Measurements from ENCODE around the gene WDR7.

WDR7 gene

GRCh38 chr18:56935434-56936040 is 284.4 kb downstream of the WDR7 start:
- no peak for DNase-seq (ENCODE audit: low read depth, low spot score)

- no peak for DNase-seq (ENCODE audit: low read depth, low spot score)
Measured at GRCh38 chr18:56936457-56936856, 285.3 kb downstream of the WDR7 start.

- DNase-seq (ENCODE audit: low read depth, low spot score): no peak
Measured at GRCh38 chr18:56937874-56938430, 286.8 kb downstream of the WDR7 start.

GRCh38 chr18:56945171-56946083 is 294.3 kb downstream of the WDR7 start:
- no peak for DNase-seq (ENCODE audit: low read depth, low spot score)

- no peak for DNase-seq (ENCODE audit: low read depth, low spot score)
Measured at GRCh38 chr18:56947236-56947635, 296.1 kb downstream of the WDR7 start.

- DNase-seq (ENCODE audit: low read depth, low spot score): no peak
Measured at GRCh38 chr18:56952026-56952425, 300.9 kb downstream of the WDR7 start.

GRCh38 chr18:56953428-56954198 is 302.5 kb downstream of the WDR7 start:
- DNase-seq (ENCODE audit: low read depth, low spot score): no peak

- no peak for DNase-seq (ENCODE audit: low read depth, low spot score)
Measured at GRCh38 chr18:56955490-56955889, 304.3 kb downstream of the WDR7 start.

GRCh38 chr18:56959120-56959519 is 308.0 kb downstream of the WDR7 start:
- no peak for DNase-seq (ENCODE audit: low read depth, low spot score)

GRCh38 chr18:56962322-56962721 is 311.2 kb downstream of the WDR7 start:
- no peak for DNase-seq (ENCODE audit: low read depth, low spot score)

GRCh38 chr18:56967035-56967434 is 315.9 kb downstream of the WDR7 start:
- DNase-seq (ENCODE audit: low read depth, low spot score): no peak

GRCh38 chr18:56973487-56973886 is 322.3 kb downstream of the WDR7 start:
- no peak for DNase-seq (ENCODE audit: low read depth, low spot score)

GRCh38 chr18:56974141-56974540 is 323.0 kb downstream of the WDR7 start:
- no peak for DNase-seq (ENCODE audit: low read depth, low spot score)

- DNase-seq (ENCODE audit: low read depth, low spot score): no peak
Measured at GRCh38 chr18:56975276-56975675, 324.1 kb downstream of the WDR7 start.

GRCh38 chr18:56977309-56977708 is 326.1 kb downstream of the WDR7 start:
- no peak for DNase-seq (ENCODE audit: low read depth, low spot score)

- no peak for DNase-seq (ENCODE audit: low read depth, low spot score)
Measured at GRCh38 chr18:56977771-56978170, 326.6 kb downstream of the WDR7 start.

GRCh38 chr18:56980151-56980550 is 329.0 kb downstream of the WDR7 start:
- DNase-seq (ENCODE audit: low read depth, low spot score): no peak

- no peak for DNase-seq (ENCODE audit: low read depth, low spot score)
Measured at GRCh38 chr18:56982766-56983165, 331.6 kb downstream of the WDR7 start.

- DNase-seq (ENCODE audit: low read depth, low spot score): no peak
Measured at GRCh38 chr18:56983275-56983992, 332.3 kb downstream of the WDR7 start.

- DNase-seq (ENCODE audit: low read depth, low spot score): no peak
Measured at GRCh38 chr18:56984731-56985130, 333.6 kb downstream of the WDR7 start.

- no peak for DNase-seq (ENCODE audit: low read depth, low spot score)
Measured at GRCh38 chr18:56986829-56987228, 335.7 kb downstream of the WDR7 start.
